ENCODE data around the gene PAF1.

Gene PAF1

DNA sequence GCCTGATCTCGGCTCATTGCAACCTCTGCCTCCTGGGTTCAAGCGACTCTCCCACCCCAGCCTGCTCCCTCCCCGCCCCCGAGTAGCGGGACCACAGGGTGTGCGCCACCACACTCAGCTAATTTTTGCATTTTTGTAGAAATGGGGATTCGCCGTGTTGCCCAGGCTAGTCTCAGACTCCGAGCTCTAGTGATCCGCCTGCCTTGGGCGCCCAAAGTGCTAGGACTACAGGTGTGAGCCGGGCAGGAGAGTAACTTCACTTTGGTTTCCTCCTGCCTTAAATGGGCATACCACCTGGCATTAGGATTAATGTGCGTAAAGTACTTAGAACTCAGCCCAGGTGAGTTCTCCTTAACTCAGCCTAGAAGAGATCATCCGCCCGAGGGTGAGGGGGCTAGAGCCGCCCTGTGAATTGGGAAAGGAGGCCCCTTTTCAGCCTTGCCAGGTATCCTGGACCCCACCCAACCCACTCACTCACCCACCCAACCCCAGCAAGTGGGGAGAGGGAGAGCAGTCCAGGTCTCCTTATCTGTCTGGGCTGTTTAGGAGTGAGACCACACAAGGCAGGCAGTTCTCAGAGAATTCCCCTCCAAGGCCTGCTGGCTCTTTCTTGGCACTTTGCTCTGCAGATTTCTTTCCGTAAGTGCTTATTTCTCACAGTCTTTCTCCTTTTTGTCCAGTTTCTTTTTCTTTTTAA is 14.5 kb upstream of the PAF1 start:
- DNase-seq (ENCODE audit: low spot score) = no peak

DNA sequence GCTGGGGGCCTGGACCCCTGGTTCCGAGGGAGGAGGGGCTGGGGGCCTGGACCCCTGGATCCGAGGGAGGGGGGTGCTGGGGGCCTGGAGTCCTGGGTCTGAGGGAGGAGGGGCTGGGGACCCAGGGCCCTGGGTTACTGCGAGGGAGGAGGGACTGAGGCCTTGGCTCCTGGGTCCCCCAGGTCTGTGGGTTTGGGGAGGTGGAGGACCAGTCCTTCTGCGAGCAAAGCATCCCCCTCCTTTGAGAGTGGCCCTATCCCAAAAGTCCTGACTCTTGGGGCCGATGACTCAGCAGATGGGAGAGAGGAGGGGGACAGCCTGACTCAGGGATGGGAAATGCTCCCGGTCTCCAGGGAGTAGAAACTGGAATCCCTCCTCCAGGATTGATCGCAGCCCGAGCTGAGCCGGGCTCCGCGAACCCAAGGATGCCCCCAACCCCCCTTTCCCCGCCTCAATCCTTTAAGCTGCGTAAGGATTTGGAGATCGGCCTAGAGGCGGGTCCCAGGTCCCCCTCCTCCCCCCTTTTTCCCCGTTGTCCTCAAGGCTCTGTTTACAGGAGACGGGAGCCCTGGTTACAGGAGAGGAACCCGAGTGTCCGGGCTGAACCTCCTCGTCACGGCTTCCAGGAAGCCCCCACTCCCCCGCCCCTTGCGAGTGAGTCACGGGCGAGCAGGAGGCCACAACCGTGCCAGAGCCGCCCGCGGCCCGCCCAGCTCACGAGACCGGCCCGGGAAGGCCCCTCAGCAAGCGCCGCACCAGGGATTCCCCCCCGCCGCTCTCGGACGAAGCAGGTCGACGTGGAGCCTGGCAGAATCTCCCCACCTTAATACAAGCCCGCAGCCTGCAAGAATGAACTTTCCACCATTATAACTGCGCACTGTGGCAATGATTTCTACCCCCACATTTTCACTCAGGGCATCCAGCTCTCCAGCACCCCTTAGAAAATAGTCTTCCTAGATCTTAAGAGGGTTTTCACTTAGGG is 12.7 kb upstream of the PAF1 start:
- DNase-seq (ENCODE audit: low spot score) = peak; percentile 92

DNA sequence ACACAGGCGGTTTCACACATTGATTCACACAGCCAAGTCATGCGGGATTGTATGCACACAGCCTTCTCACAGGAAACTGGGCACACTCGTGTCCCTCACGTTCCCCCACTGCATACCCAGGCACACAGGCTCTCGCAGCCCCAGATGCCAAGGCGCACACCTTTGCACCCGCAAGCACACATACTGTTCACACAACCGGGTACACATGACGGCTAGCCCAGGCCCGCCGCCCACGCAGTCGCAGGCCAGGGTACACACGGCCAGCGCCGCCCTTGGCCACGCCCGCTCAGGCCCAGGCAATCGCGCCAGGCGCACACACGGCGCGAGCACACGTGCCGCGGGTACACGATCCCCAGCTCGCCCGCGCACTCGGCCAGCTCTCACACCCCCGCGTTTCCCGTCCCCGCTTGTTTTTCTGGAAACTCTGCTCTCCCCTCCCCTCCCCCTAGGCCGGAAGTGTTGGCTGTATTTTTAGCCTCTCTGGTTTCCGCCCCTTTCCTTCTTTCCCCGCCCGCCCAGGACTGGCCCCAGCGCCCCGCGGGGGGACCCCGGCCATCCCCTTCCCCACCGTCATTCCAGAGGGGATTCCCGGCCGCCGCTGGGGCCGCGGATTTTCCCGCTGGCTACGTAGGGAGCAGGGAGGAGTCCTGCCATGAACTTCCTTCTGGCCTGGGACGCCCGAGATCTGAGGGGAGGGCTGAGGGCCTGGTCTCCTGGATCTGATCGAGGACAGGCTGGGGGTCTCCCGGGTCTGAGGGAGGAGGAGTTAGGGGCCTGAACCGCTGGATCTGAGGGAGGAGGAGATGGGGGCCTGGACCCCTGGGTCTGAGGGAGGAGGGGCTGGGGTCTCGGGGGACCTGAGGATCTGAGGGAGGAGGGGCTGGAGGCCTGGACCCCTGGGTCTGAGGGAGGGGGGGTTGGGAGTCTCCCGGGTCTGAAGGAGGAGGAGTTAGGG is 11.7 kb upstream of the PAF1 start:
- peak; percentile 85 for DNase-seq (ENCODE audit: low spot score)

DNA sequence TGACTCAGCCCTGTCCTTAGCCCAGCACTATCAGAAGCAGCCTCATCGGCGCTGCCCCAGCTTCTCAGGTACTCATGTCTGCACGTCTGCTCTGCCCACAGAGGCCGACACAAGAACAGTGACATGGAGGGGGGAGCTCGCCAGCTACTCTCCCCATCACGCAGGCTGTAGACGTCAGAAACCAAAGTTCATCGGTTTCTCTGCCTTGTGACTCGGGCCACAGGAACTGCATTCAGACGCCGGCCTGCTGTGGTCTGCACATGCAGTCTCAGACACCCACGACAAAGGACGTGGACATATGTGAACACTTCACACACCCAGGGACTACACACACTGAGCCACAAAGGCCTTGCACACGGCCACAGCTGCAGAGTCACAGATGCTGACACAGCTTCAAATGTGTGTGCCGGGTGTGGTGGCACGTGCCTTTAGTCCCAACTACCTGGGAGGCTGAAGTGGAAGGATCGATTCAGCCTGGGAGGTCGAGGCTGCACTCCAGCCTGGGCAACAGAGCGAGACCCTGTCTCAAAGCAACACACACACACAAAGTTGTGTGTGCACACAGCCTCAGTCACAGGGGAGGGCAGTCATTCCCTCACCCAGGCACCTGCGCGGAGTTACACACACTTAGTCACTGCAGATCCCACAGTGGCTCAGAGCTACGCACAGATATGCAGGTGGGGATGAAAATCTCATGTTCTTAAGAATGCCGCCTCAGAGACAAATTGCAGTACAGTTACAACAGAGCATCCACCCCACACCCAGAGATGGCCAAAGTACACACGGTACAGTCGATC is 10.8 kb upstream of the PAF1 start:
- no peak for DNase-seq (ENCODE audit: low spot score)

DNA sequence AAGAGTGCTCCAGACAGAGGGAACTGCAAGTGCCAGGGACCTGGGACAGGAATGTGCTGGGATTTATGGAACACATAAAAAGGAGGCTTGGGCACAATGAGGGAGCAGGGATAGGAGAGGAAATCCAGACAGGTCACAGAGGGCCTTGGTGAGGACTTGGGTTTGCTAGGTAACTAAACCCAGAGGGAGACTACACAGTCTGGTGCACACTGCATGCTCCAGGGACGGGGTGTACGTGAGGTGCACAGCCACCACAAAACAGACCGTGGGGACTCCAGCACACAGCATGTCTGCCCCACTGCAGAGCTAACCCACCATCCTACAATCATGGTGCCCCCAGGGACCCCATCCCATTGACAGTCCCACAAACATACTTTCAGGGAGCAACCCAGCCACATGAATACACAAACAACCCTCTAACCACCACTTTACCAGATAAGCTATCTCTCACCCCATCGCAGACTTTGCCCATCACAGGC is 10.2 kb upstream of the PAF1 start:
- DNase-seq (ENCODE audit: low spot score) = no peak

DNA sequence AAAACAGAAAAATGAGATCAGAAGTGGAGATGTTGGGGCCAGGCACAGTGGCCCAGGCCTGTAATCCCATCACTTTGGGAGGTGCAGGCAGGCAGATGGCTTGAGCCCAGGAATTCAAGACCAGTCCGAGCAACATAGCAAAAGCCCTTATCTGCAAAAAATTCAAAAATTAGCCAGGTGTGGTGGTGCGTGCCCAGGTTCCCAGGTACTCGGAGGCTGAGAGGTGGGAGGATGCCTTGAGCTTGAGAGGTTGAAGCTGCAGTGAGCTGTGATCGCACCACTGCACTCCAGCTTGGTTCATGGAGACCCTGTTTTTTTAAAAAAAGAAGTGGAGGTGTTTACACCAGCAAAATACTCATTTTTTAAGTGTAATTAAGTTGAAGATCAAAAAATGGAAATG is 9.2 kb upstream of the PAF1 start:
- no peak for DNase-seq (ENCODE audit: low spot score)

DNA sequence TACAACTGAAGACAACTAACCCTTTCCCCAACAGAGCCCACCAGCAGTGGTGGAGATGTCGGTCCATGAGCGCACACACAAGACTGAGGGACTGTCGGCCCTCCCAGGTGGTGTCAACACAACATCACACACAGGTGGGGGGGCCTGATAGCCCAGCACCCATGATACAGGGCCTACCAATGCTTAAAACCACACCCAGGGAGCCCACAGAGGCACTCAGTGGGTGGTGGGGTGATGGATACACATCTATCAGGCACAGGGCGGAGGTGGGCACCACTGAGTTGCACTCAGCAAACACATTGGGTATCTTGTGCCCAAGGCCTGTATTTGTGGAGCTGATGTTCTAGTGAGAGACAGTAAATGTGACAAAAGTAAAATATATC is 8.8 kb upstream of the PAF1 start:
- no peak for DNase-seq (ENCODE audit: low spot score)

DNA sequence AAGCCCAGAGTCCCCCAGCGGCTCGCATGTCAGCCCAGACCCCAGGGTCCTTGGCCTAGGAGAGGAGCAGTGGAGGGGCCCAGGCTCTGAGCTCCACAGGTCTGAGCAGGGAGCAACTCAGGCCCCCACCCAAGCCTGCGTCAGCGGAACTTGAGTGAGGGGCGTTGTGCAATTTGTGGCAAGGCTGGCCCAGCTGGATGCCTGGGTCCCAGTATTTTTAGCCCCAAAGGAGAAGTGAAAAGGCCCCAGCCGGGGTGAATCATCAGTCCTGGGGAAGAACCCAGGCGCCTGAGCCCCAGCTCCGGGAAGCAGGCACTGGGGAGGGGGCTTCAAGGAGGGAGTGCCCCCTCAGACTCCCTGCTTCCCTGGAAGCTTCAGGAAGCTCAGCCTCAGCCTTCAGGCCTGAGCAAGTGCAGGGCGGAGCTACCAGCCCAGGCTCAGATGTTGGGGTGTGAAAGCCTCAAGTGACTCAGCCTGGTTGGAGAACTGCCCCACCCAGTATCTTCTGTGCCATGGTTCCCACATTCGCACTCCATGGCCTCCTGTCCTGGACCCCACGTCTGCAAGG is 7.5 kb upstream of the PAF1 start:
- DNase-seq (ENCODE audit: low spot score) = peak; percentile 76

DNA sequence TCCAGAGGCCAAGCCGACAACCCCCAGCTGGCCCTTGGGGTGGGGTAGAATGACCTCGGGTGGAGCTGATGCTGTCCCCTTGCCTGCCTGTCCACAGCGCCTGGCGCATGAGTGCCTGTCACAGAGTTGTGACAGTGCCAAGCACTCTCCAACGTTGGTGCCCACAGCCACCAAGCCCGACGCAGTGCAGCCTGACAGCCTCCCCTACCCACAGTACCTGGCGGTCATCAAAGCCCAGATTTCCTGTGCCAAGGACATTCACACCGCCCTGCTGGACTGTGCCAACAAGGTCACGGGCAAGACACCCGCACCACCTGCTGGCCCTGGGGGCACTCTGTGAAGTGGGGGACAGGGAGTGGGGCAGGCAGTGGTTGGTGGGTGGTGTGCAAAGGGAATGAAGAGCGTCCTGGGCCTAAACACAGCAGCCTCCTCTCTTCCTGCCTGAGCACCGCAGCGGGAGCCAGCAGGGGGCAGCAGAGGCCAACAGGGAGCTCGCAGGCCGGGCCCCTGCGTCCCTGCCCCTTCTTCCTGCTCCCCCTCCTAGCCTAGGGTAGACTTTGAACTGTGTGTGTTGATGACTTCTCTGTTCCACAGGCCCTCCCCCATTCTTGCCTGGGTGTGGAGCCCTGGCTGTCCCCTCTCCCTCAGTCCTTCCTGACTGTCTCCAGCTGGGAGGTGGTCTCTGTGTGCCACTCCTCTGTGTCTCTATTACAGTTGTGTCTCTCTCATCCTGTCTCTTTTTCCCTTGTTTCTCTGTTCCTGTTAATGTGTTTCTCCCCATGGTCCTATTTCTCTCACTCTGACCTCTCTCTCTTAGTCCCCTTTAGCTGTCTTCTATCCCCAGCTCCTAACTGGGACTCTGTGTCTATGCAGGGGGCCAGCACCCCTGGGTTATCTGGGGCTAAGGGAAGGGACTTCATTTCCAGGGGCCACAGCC is 6.7 kb upstream of the PAF1 start:
- DNase-seq (ENCODE audit: low spot score) = peak; percentile 91

DNA sequence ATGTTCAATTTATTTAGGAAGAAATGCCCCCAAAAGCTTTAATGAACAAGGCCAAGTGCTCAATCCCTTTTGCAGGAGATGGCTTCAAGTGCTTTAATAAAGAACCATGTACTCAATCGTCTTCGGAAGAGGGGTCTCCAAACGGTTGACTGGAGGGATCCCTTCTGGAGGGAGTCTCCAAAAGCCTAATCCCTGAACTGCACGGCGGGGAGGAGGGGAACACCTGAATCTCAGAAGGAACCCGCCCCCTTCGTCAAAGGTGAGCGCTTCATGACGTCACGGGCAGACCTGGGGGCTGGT is 505 bp downstream of the PAF1 start:
- no peak for DNase-seq (ENCODE audit: low spot score)

DNA sequence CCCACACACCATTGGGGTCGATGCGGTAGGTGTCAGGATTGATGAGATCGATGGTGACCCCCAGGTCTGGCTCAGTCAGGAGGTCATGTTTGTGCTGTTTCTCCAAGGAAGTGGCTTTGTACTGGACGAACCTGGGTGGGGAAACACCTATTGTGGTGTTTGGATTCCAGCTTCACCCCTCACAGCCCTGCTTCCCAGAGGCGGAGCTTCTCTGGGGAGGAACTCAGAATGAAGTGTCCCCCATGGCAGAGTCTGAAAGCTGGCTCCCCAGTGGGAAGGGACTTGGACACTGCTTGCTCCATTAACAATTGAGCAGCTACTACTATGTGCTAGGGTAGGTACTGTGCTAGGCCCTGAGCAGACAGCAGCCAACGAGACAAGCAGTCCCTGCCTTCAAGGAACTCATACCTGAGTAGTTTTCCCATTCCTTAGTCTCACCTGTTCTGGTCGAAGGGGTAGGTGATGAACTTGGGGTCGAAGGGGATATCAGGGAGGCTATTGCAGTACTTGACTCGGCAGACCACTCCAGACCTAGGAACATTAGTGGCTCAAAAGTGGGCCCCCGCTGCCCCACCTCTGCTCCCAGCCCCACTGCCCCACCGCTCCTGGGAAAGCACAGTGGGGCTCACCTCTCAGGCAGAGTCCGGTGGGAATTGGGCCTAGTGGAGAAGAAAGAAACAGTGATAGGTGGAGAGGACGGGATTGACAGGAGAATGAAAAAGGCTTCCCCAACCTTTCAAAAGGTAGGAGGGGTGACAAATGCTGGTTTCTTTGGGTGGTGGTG is 1.1 kb downstream of the PAF1 start:
- no peak for DNase-seq (ENCODE audit: low spot score)

DNA sequence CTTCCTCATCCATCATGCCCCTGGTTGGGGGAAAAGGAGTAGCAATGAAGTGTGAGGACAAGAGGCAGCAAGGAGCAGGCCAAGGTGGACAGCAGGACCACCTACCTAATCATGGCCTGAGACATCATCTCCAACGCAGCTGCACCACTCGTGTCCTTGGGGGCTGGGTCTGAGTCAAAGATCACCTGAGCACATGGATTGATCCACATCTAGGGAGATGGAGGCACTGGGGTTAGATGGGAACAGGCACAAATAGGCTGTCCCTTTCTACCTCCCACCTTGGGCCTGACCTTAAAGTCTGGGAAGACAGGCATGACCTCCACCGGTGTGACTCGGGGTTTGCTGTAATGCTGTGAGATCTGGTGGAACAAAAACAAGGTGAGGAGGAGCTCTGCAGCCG is 2.2 kb downstream of the PAF1 start:
- no peak for DNase-seq (ENCODE audit: low spot score)

DNA sequence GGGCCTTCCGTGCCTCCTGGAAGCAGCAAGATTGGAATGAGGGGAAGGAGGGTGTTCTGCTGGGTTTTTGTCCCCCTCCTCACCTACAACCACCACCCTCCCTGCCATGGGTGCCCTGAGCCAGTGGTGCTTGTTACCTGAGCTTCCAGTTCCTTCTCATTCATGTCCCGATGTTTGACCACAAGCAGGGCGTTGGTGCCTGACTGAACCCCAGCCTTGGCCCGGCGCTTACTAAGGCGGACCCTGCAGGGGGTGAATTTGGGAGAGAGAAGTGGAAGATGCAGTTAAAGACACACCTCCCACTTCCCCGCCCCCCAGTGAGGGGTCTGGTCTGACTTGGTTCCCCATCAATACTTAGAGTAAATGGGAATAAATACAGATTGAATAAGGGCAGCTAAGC is 4.3 kb downstream of the PAF1 start:
- no peak for DNase-seq (ENCODE audit: low spot score)

DNA sequence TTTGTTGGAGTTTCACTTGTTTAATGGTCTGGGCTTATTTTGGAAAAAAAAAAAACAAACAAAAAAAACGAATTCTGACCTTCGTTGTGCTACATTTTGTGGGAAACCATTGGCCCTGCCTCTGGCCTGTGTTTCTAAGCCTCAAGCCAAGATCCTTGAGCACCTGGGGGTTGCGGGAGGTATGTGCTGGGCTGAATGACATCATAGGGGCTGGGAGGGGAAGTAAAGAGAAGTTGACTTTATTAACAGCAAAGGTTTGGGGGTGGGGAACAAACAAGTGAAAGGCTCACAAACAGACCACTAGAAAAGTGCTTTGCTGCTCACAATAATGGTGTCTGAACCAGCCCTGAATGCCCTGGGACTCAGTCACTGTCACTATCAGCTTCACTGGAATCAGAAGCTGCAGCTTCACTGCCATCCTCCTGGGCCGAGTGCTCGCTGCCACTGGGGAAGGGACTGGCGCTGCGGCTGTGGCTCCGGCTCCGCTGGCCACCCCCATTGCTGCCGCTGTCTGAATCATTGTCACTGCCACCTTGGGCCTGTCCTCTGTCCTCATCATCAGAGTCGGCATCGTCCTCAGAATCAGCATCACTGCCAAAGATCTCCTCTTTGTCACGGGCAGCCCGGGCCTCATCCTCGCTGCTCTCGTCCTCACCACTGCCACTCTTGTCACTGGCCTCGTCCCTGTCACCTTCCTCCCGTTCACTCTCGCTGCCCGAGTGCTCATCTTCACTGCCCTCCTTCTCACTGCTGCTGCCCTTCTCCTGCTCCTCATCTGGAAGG is 5.1 kb downstream of the PAF1 start:
- DNase-seq (ENCODE audit: low spot score) = no peak

DNA sequence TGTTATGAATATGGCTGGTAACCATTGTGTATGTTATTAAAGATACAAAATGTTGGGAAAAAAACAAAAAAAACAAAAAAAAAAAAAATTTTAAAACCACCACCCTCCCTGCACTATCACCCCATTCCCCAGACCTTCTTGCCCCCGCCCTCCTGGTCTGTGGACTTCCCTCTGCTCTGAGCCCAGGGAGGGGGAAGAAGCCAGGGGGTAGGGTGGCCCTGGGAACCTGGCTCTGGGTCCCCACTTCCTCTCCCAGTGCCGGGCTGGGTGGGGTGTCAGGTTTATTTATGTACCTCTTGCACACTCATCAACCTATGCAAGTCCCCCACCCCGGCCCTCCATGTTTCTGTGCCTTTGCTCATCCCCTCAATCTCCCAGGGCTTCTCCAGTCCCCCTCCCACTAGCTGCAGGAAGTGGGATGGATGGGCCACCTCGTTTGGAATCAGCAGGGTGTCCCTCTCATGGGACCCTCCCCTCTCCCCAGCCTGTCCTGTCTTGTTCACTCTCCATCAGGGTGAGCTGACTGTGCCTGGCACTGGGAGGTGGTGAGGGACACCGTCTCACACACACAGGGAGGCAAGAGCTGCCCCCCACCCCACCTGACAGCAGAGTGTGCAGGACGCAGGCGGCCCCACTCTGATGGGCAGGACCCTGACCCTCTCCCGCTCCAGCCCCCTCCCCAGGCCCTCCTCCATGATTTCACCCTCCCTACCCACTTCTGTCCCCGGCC is 5.9 kb downstream of the PAF1 start:
- no peak for DNase-seq (ENCODE audit: low spot score)

DNA sequence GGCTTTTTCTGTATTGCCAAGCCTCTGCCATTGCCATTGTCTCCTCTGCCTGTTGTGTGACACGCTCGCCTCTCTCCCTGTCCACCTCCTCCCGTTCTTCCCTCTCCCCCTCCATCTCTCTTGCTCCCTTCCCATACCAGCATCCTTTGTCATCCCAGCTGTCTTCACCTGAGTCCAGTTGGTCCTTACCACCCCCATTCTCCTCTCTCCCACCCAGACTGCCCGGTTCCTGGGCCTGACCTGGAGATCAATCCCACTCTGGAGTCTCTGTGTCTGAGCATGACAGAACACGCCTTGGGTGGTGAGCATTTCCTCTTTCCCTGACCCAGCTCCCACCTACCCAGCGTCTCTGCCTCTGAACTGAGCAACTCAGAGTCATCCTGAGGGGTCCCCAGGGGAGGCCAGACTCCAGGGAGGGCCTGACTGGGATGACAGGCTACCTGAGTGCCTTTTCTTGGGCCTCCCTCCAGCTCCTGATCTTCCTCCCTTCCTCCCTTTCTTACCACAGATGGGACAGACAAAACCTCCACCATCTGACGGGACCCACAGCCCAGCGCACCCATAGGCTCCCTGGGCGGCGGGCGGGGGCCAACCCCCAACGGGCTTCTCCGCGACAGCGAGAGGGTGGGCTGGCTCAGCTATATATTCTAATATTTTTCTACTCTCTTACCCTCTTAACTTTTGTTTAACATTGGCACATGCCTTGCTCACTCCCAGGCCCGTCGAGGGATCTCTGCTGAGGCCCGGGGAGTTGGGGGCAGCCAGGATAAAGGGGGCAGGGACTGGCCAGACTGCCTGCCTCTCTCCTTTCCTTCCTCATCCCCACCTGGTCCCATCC is 7.7 kb downstream of the PAF1 start:
- no peak for DNase-seq (ENCODE audit: low spot score)
